Stimulated activated naive CD8-positive, alpha-beta T cell treated with anti-CD3 and anti-CD28 coated beads, Interleukin-15, amount 100 ng/mL, for 72 hours (primary cell): ENCODE measurements around the gene BAD.
"Not testable (repeated sequence)": the region's sequence is repeated elsewhere in the genome, so short reads cannot be mapped to it uniquely, and the experiment has no call there.

Experiments used
- ATAC-seq: fragments of 150-1000 bp; cut with Tn5 transposase; 2 replicates; pipeline ENCODE4 v1.10.0; 2021; ENCODE audit warnings: mild to moderate bottlenecking, moderate library complexity
- DNase-seq, 2 donors: peaks; one replicate each; pipeline ENCODE4 v3.0.0; 2021 to 2022
- H3K27ac Mint-ChIP-seq, 2 donors: one replicate each; pipeline ENCODE4 v1.8.0; 2022; ENCODE audit warnings: mild to moderate bottlenecking in 2 of 2, mixed read lengths in 2 of 2, moderate library complexity in 2 of 2
- H3K27me3 Mint-ChIP-seq: one replicate; pipeline ENCODE4 v1.8.0; 2022; ENCODE audit warnings: mixed read lengths
- H3K4me1 Mint-ChIP-seq: one replicate; pipeline ENCODE4 v1.8.0; 2022; ENCODE audit warnings: mild to moderate bottlenecking, mixed read lengths
- H3K4me3 Mint-ChIP-seq, 2 donors: one replicate each; pipeline ENCODE4 v1.8.0; 2022; ENCODE audit warnings: mild to moderate bottlenecking in 2 of 2, mixed read lengths in 2 of 2, moderate library complexity in 1 of 2
- H3K9me3 Mint-ChIP-seq, 2 donors: one replicate each; pipeline ENCODE4 v1.8.0; 2022; ENCODE audit warnings: mixed read lengths in 2 of 2

The BAD gene

DNA sequence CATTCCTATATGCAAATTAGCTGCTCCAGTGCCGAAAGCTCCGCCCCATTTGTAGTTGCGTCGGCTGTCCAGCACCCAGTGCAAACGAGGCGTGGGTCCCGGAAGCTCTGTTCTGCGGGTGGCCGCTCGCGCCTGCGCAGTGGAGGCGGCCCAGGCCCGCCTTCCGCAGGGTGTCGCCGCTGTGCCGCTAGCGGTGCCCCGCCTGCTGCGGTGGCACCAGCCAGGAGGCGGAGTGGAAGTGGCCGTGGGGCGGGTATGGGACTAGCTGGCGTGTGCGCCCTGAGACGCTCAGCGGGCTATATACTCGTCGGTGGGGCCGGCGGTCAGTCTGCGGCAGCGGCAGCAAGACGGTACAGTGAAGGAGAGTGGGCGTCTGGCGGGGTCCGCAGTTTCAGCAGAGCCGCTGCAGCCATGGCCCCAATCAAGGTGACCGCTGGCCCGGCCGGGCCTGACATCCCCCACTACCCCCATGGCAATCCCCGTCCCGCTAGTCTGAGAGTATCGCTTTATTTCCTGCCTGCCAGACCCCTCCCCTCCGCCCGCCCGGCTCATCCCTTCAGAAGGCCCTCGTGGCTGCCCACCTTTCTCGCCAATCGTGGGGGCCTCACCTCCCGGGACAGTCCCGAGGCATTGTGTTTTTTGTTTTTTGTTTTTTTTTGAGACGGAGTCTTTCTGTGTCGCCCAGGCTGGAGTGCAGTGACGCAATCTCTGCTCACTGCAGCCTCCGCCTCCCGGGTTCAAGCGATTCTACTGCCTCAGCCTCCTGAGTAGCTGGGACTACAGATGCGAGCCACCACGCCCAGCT is 33.7 kb upstream of the BAD start, which contains the start of gene PRDX5:
PRDX5 (plus strand) TSS at position 161 of the 805 bp plus-strand sequence; CDS start at position 256, 95 bp downstream.
- peak; percentile 83 for ATAC-seq
- Mint-ChIP-seq H3K27ac (peak within 1 kb of the TSS; percentile 100), H3K27me3 (no peaks in the 10 kb centered on the region)

GRCh38 chr11:64317325-64317960 is 33.0 kb upstream of the BAD start, which contains the start of gene TRMT112:
Gene TRMT112 (minus strand): TSS chr11:64317559. CDS start chr11:64317526, 33 bp downstream.
- H3K4me3 Mint-ChIP-seq, result peak within 1 kb of the TSS; percentile 92 to 98

More for the DNA sequence above, 33.7 kb upstream of the BAD start, which contains the start of gene PRDX5:
- Mint-ChIP-seq H3K4me1 (peaks cover 75% of the 10 kb centered on the region), H3K4me3 (peak within 1 kb of the TSS; percentile 92 to 98), H3K9me3 (no peaks in the 10 kb centered on the region)
- peak; percentile 96 to 98 for DNase-seq

GRCh38 chr11:64316672-64317324 is 32.3 kb upstream of the BAD start:
- ATAC-seq (peak; percentile 1), DNase-seq (peak in 1 of 2 donors; percentile 52)
- H3K27ac Mint-ChIP-seq, result peak overlapping the region; percentile 100
- H3K27me3 Mint-ChIP-seq, result no peaks in the 10 kb centered on the region
- peak overlapping the region; percentile 92 to 98 for H3K4me3 Mint-ChIP-seq
- H3K4me1 Mint-ChIP-seq, result peaks cover 79% of the 10 kb centered on the region
- H3K9me3 Mint-ChIP-seq, result no peaks in the 10 kb centered on the region

More at GRCh38 chr11:64317325-64317960, 33.0 kb upstream of the BAD start, which contains the start of gene TRMT112:
- ATAC-seq (peak; percentile 84), DNase-seq (peak; percentile 92 to 98)
- Mint-ChIP-seq H3K4me1 (peaks cover 79% of the 10 kb centered on the region), H3K9me3 (no peaks in the 10 kb centered on the region), H3K27me3 (no peaks in the 10 kb centered on the region), H3K27ac (peak within 1 kb of the TSS; percentile 100)

DNA sequence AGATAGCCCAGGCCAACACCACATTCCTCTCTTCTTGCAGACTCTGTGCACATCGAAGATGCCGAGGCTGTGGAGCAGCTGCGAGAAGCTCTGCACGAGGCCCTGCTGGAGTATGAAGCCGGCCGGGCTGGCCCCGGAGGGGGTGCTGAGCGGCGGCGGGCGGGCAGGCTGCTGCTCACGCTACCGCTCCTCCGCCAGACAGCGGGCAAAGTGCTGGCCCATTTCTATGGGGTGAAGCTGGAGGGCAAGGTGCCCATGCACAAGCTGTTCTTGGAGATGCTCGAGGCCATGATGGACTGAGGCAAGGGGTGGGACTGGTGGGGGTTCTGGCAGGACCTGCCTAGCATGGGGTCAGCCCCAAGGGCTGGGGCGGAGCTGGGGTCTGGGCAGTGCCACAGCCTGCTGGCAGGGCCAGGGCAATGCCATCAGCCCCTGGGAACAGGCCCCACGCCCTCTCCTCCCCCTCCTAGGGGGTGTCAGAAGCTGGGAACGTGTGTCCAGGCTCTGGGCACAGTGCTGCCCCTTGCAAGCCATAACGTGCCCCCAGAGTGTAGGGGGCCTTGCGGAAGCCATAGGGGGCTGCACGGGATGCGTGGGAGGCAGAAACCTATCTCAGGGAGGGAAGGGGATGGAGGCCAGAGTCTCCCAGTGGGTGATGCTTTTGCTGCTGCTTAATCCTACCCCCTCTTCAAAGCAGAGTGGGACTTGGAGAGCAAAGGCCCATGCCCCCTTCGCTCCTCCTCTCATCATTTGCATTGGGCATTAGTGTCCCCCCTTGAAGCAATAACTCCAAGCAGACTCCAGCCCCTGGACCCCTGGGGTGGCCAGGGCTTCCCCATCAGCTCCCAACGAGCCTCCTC is 31.4 kb upstream of the BAD start:
- not testable (repeated sequence) for ATAC-seq
- H3K4me1 Mint-ChIP-seq, result peaks cover 74% of the 10 kb centered on the region

DNA sequence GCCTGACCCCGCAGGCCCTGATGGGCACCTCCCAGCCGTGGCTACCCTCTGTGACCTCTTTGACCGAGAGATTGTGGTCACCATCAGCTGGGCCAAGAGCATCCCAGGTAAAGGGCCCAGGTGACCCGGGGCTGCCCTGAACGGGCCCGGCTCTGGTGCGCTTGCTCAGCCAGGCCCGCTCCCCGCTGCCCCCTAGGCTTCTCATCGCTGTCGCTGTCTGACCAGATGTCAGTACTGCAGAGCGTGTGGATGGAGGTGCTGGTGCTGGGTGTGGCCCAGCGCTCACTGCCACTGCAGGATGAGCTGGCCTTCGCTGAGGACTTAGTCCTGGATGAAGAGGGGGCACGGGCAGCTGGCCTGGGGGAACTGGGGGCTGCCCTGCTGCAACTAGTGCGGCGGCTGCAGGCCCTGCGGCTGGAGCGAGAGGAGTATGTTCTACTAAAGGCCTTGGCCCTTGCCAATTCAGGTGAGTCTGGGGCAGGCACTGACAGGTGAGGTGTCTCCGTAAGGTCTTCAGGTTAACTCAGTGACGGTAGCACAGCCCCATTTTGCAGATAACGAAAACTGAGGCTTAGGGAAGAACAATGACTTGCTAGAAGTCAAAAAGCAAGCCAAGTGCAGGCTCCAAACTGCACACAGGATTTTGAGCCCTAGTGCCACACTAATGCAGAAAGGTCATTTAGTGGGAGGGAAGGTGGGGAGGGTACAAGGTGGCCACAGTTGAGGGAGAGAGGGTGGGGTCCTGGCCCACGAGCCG is 30.5 kb upstream of the BAD start:
- H3K4me1 Mint-ChIP-seq, result peaks cover 68% of the 10 kb centered on the region
- H3K9me3 Mint-ChIP-seq, result no peaks in the 10 kb centered on the region
- ATAC-seq (no peak), DNase-seq (no peak)
- H3K27ac Mint-ChIP-seq, result peak overlapping the region in 1 of 2 donors; percentile 31
- H3K4me3 Mint-ChIP-seq, result no peak overlapping the region
- no peaks in the 10 kb centered on the region for H3K27me3 Mint-ChIP-seq

More for the DNA sequence above, 31.4 kb upstream of the BAD start:
- not testable (repeated sequence) for H3K9me3 Mint-ChIP-seq, DNase-seq, H3K27me3 Mint-ChIP-seq
- H3K27ac Mint-ChIP-seq, result peak overlapping the region; percentile 100
- H3K4me3 Mint-ChIP-seq, result peak overlapping the region; percentile 92 to 98

DNA sequence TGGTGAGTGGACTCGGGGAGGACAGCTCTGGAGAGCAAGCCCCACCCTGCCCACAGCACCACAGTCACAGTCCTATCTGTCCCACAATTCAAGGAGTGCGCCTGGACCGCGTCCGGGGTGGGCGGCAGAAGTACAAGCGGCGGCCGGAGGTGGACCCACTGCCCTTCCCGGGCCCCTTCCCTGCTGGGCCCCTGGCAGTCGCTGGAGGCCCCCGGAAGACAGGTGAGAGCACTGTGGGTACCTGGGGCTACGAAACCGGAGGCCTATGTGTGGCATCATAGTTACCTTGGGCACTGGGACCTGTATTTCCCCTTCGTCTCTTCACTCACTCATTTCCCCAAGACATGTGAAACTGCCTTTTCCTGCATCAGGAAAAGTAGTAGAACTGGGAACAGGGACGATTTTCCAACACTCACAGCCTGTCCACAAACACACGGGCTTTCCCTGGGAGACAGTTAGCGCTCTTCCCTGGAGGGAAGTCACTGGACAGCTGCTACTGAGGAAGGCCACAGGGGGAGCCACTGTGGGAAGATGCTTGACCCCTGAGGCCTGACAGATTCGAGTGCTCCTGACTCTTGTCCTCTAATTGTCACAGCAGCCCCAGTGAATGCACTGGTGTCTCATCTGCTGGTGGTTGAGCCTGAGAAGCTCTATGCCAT is 29.8 kb upstream of the BAD start:
- ATAC-seq, result no peak
- DNase-seq, result no peak
- no peak overlapping the region for H3K4me3 Mint-ChIP-seq
- peak overlapping the region; percentile 31 to 70 for H3K27ac Mint-ChIP-seq
- peaks cover 64% of the 10 kb centered on the region for H3K4me1 Mint-ChIP-seq
- no peaks in the 10 kb centered on the region for H3K9me3 Mint-ChIP-seq
- no peaks in the 10 kb centered on the region for H3K27me3 Mint-ChIP-seq

DNA sequence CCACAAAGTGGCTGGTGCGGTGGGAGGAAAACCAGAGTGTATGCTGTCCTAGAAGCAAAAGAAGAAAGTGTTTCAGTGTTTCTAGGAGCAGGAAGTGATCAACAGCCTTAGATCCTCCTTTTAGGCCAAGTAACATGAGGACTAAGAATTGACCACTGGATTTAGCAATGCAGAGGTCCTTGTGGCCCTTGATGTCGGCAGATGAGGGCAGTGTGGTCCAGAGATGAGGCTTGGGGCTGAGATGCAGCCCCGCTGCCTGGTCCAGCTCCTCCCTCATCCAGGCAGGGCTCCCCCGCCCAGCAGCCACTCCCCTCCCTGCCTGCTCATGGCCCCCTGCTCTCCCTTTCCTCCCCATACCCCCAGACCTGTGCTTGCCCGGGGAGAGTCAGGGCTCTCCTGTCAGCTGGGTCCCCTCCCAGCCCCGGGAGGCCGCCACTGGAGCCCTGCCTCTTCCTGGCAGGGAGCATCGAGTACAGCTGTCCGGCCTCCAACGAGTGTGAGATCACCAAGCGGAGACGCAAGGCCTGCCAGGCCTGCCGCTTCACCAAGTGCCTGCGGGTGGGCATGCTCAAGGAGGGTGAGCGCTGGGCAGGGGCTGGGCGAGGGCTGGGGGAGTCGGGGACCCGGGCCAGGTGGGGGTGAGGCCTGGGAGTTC is 29.2 kb upstream of the BAD start:
- peaks cover 61% of the 10 kb centered on the region for H3K4me1 Mint-ChIP-seq
- no peaks in the 10 kb centered on the region for H3K9me3 Mint-ChIP-seq
- no peak for ATAC-seq
- no peaks in the 10 kb centered on the region for H3K27me3 Mint-ChIP-seq
- no peak overlapping the region for H3K4me3 Mint-ChIP-seq
- H3K27ac Mint-ChIP-seq, result peak overlapping the region; percentile 24 to 36
- no peak for DNase-seq

DNA sequence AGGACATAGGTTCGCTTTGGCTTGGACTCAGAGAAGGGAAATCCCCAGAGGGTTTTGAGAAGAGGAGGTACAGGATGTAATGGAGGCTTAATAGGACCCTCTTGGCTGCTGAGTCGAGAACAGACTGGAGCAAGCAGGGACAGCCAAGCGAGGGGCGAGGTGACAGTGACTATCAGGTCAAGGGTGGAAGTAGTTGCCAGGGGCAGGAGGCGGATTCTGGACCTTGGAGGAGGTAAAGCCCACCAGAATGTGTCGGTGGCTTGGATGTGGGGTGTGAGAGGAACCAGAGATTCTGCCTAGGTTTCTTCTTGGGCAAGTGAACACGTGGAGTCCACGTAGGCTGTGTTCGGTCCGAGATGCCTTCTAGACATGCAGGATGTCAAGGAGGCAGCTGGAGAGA is 28.5 kb upstream of the BAD start:
- H3K27ac Mint-ChIP-seq, result peak overlapping the region; percentile 24 to 88
- no peaks in the 10 kb centered on the region for H3K27me3 Mint-ChIP-seq
- no peak for ATAC-seq
- no peak for DNase-seq
- H3K4me3 Mint-ChIP-seq, result no peak overlapping the region
- peaks cover 62% of the 10 kb centered on the region for H3K4me1 Mint-ChIP-seq
- no peaks in the 10 kb centered on the region for H3K9me3 Mint-ChIP-seq

DNA sequence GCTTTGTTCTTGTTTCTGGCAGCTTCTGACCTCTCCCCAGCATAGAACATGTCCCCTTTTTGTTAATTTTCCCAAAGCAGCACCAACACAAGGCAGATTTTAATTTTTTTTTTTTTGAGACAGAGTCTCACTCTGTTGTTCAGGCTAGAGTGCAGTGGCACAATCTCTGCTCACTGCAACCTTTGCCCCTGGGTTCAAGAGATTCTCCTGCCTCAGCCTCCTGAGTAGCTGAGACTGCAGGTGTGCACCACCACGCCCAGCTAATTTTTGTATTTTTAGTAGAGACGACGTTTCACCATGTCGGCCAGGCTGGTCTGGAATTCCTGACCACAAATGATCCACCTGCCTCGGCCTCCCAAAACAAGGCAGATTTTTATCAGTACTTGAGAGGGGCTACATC is 23.3 kb upstream of the BAD start:
- not testable (repeated sequence) for H3K9me3 Mint-ChIP-seq, H3K27me3 Mint-ChIP-seq, ATAC-seq, DNase-seq
- H3K4me1 Mint-ChIP-seq, result peaks cover 55% of the 10 kb centered on the region
- peak overlapping the region in 1 of 2 donors; percentile 41 for H3K27ac Mint-ChIP-seq
- H3K4me3 Mint-ChIP-seq, result peak overlapping the region; percentile 30 to 96

GRCh38 chr11:64306876-64307622 is 22.6 kb upstream of the BAD start:
- ATAC-seq, result no peak
- Mint-ChIP-seq H3K27me3 (peaks cover 12% of the 10 kb centered on the region), H3K4me1 (peaks cover 48% of the 10 kb centered on the region), H3K4me3 (peak overlapping the region; percentile 96 to 99), H3K9me3 (no peaks in the 10 kb centered on the region), H3K27ac (peak overlapping the region in 1 of 2 donors; percentile 12)
- no peak for DNase-seq

DNA sequence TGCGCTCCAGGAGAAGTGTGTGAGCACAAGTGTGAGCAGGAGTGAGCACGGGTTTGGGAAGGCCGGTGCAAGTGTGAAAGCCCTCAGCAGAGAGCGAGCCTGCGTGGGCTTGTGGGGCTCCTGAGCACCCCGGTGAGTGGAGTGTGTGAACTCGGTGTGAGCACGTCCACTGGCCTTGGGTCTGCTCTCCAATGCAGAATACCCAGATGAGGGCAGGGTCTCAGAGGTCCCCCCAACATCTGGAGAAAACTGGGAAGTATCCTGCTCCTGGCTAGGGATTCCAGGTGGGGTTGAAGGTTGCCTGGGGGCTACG is 22.1 kb upstream of the BAD start:
- Mint-ChIP-seq H3K4me1 (peaks cover 47% of the 10 kb centered on the region), H3K4me3 (peak overlapping the region; percentile 96 to 99), H3K9me3 (no peaks in the 10 kb centered on the region), H3K27ac (peak overlapping the region; percentile 86 to 98), H3K27me3 (peaks cover 17% of the 10 kb centered on the region)
- ATAC-seq, result no peak
- DNase-seq, result no peak

DNA sequence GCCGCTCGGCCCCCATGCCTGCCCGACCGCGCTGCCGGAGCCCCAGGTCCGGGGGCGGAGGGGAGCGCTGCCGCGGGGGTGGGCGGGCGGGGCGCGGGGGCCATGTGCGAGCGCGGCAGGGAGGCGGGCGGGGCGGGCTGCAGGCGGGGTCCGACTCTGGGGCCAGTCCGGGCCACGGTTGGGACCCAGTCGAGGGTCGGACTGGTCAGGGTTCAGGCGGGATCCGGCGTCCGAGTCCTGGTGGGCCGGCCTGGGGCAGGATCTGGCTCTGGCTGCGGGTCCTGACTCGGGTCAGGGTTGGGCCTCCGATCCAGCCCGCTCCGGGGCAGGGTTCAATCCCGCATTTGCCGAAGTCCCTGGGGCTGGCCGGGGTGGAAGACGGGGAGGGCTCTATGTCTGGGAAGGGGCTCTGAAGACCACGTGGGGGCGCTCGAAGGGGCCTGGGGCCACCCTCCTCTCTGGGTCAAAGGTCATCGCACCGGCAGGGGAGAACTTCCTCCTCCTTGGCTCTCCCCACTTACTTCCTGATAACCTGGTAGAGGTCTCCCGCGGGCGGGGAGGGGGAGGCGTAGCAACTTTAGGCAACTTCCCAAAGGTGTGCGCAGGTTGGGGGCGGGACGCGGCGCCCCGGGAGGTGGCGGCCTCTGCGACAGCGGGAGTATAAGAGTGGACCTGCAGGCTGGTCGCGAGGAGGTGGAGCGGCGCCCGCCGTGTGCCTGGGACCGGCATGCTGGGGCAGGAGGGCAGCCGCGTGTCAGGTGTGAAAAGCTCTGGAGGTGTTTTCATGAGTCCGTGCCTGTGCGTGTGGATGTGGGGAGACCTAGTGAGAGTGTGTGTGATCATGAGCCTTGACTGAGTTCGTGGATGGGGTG is 21.5 kb upstream of the BAD start:
- no peaks in the 10 kb centered on the region for H3K9me3 Mint-ChIP-seq
- peaks cover 23% of the 10 kb centered on the region for H3K27me3 Mint-ChIP-seq
- peak; percentile 64 to 81 for DNase-seq
- H3K27ac Mint-ChIP-seq, result peak overlapping the region; percentile 86 to 98
- peaks cover 46% of the 10 kb centered on the region for H3K4me1 Mint-ChIP-seq
- peak overlapping the region; percentile 96 to 99 for H3K4me3 Mint-ChIP-seq
- peak; percentile 41 for ATAC-seq
